Thoracic aorta (tissue), 2 donors: ENCODE results near the gene OTOF. TPM values are rescaled to one million over a fixed set of nuclear protein-coding genes. Genes with fewer than 3 reads are reported as not detected.

Experiments used
- ATAC-seq: fragments of 150-250 bp; one replicate; pipeline ENCODE4 v1.8.0; 2017; ENCODE audit warnings: low read depth; ENCODE audit not compliant: insufficient number of reproducible peaks, low FRiP score
- DNase-seq: peaks from one replicate; pipeline ENCODE4 v3.0.0-alpha.2; 2020; ENCODE audit warnings: low spot score
- H3K27ac ChIP-seq, 2 donors: fragments of 200-600 bp; sonication (generic); 1 replicate in 1 of 2; 2 replicates in 1 of 2; pipeline ENCODE4 v1.5.1; 2016; ENCODE audit warnings: mild to moderate bottlenecking in 2 of 2, moderate library complexity in 2 of 2
- H3K27me3 ChIP-seq: fragments of 200-600 bp; sonication (generic); replicated peaks from 2 replicates; pipeline ENCODE4 v1.6.0; 2016; ENCODE audit warnings: mild to moderate bottlenecking; ENCODE audit not compliant: insufficient read depth
- H3K36me3 ChIP-seq: fragments of 200-600 bp; sonication (generic); one replicate; pipeline ENCODE4 v1.5.1; 2016
- H3K4me1 ChIP-seq, 2 donors: fragments of 200-600 bp; sonication (generic); 1 replicate in 1 of 2; 2 replicates in 1 of 2; pipeline versions ENCODE4 v1.5.1 to v1.6.0; 2016; ENCODE audit warnings: low read depth in 2 of 2, mild to moderate bottlenecking in 1 of 2; ENCODE audit not compliant: control insufficient read depth in 1 of 2
- H3K4me3 ChIP-seq: fragments of 200-600 bp; sonication (generic); 2 replicates; pipeline ENCODE4 v1.5.1; 2016; ENCODE audit warnings: mild to moderate bottlenecking
- H3K9me3 ChIP-seq: fragments of 200-600 bp; sonication (generic); 2 replicates; pipeline ENCODE4 v1.5.1; 2016
- CTCF ChIP-seq: fragments of 200-600 bp; sonication (generic); IDR thresholded peaks from one replicate; pipeline ENCODE4 v1.5.1; 2019; ENCODE audit warnings: antibody characterized with exemption
- total RNA-seq, 2 donors: library from RNA; depleted of rRNA; stranded (reverse); fragments of >200 nt; gene quantifications; one replicate each; pipeline versions ENCODE4 v1.1.0 to v1.2.3, GENCODE V29; 2016

The OTOF gene
- total RNA-seq, 2 donors from 2014 or later, result 0.28 TPM; not detected in 1

GRCh38 chr2:26485099-26485498, 7.2 kb upstream of the OTOF start:
- Histone ChIP-seq H3K4me3 (no peak overlapping the region), H3K27me3 (no peaks in the 10 kb centered on the region), H3K4me1 (no peaks in the 10 kb centered on the region), H3K36me3 (no peaks in the 10 kb centered on the region), H3K9me3 (no peaks in the 10 kb centered on the region), H3K27ac (no peak overlapping the region)
- DNase-seq (no peak), ATAC-seq (no peak)
- no peak for TF ChIP-seq CTCF

GRCh38 chr2:26484579-26484978, 6.7 kb upstream of the OTOF start:
- no peaks in the 10 kb centered on the region for H3K9me3 ChIP-seq
- H3K4me1 ChIP-seq, result no peaks in the 10 kb centered on the region
- DNase-seq (no peak), ATAC-seq (no peak)
- H3K27me3 ChIP-seq, result no peaks in the 10 kb centered on the region
- no peaks in the 10 kb centered on the region for H3K36me3 ChIP-seq
- TF ChIP-seq CTCF, result no peak
- H3K27ac ChIP-seq, result no peak overlapping the region
- H3K4me3 ChIP-seq, result no peak overlapping the region

GRCh38 chr2:26483957-26484565, 6.1 kb upstream of the OTOF start:
- no peak overlapping the region for H3K27ac ChIP-seq
- ATAC-seq, result no peak

GRCh38 chr2:26483516-26483915, 5.6 kb upstream of the OTOF start:
- no peak for ATAC-seq
- no peaks in the 10 kb centered on the region for H3K27me3 ChIP-seq
- no peaks in the 10 kb centered on the region for H3K4me1 ChIP-seq
- no peak for DNase-seq
- H3K4me3 ChIP-seq, result no peak overlapping the region
- H3K9me3 ChIP-seq, result no peaks in the 10 kb centered on the region
- TF ChIP-seq CTCF, result no peak
- H3K27ac ChIP-seq, result no peak overlapping the region
- no peaks in the 10 kb centered on the region for H3K36me3 ChIP-seq

More at GRCh38 chr2:26483957-26484565, 6.1 kb upstream of the OTOF start:
- H3K9me3 ChIP-seq, result no peaks in the 10 kb centered on the region
- H3K4me1 ChIP-seq, result no peaks in the 10 kb centered on the region
- no peaks in the 10 kb centered on the region for H3K27me3 ChIP-seq
- DNase-seq, result no peak
- TF ChIP-seq CTCF, result no peak
- H3K4me3 ChIP-seq, result no peak overlapping the region
- no peaks in the 10 kb centered on the region for H3K36me3 ChIP-seq

GRCh38 chr2:26483027-26483326, 5.1 kb upstream of the OTOF start:
- Histone ChIP-seq H3K9me3 (no peaks in the 10 kb centered on the region), H3K4me1 (no peaks in the 10 kb centered on the region), H3K27me3 (no peaks in the 10 kb centered on the region), H3K36me3 (no peaks in the 10 kb centered on the region), H3K27ac (no peak overlapping the region), H3K4me3 (no peak overlapping the region)
- ATAC-seq (no peak), DNase-seq (no peak)
- no peak for TF ChIP-seq CTCF
